NCI-H748 (cell line): ENCODE data around the gene PRR36.
"Not testable (repeated sequence)": the region's sequence is repeated elsewhere in the genome, so short reads cannot be mapped to it uniquely, and the experiment has no call there.

Experiments used
- DNase-seq: peaks from one replicate; lab custom pipeline; 2025; ENCODE audit not compliant: unreplicated experiment; lab: John Stamatoyannopoulos, UW

PRR36 gene

GRCh38 chr19:7874076-7874896 is at the start of gene PRR36:
PRR36 (minus strand) TSS chr19:7874390; CDS start chr19:7873689, 701 bp downstream.
- DNase-seq: peak; percentile 87

- DNase-seq: no peak
Observed at GRCh38 chr19:7923295-7924191, 49.4 kb upstream of the PRR36 start.

- DNase-seq: no peak
Observed at GRCh38 chr19:7922836-7923195, 48.6 kb upstream of the PRR36 start.

GRCh38 chr19:7921967-7922835 is 48.0 kb upstream of the PRR36 start:
- DNase-seq: no peak

GRCh38 chr19:7921302-7921966 is 47.2 kb upstream of the PRR36 start:
- peak; percentile 35 for DNase-seq

- peak; percentile 96 for DNase-seq
Observed at GRCh38 chr19:7920519-7921301, 46.5 kb upstream of the PRR36 start.

- DNase-seq: peak; percentile 90
Observed at GRCh38 chr19:7919610-7920518, 45.7 kb upstream of the PRR36 start, which contains the start of gene SNAPC2. SNAPC2 (plus strand) TSS chr19:7920338; CDS start chr19:7920367, 29 bp downstream.

GRCh38 chr19:7918615-7919421 is 44.6 kb upstream of the PRR36 start:
- DNase-seq: no peak

- not testable (repeated sequence) for DNase-seq
Observed at GRCh38 chr19:7918062-7918614, 43.9 kb upstream of the PRR36 start.

GRCh38 chr19:7917267-7918061 is 43.3 kb upstream of the PRR36 start:
- DNase-seq: peak; percentile 67

- DNase-seq: peak; percentile 23
Observed at GRCh38 chr19:7916955-7917266, 42.7 kb upstream of the PRR36 start.

GRCh38 chr19:7916103-7916954 is 42.1 kb upstream of the PRR36 start:
- DNase-seq: peak; percentile 41

- no peak for DNase-seq
Observed at GRCh38 chr19:7915250-7916102, 41.3 kb upstream of the PRR36 start.

- no peak for DNase-seq
Observed at GRCh38 chr19:7914598-7915045, 40.4 kb upstream of the PRR36 start, which contains the start of gene TGFBR3L. TGFBR3L (plus strand) TSS chr19:7914830.

GRCh38 chr19:7914099-7914498 is 39.9 kb upstream of the PRR36 start:
- no peak for DNase-seq
